ENCODE results near the gene MIEN1.

DNA sequence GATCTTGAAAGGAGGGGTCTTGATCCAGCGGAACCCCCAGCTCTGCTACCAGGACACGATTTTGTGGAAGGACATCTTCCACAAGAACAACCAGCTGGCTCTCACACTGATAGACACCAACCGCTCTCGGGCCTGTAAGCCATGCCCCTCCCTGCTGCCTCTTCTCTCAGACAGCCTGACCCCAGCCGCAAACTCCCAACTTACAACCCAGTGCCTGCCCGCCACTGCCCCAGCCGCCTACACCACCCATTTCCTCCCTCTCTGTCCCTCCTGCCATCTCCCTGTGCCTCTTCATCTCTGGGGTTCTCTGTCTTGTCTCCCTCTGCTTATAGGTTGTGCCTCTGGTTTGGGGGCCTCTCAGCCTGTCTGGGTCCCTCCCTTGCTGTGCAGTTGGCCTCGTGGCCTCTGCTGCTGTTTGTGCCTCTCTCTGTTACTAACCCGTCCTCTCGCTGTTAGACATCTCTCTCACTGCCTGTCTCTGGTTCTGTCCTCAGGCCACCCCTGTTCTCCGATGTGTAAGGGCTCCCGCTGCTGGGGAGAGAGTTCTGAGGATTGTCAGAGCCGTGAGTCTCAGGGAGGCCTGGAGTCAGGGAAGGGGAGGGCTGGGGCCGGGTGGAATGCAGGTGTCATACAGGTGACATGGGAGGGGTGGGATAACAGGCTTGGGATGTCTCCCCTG is 20.9 kb downstream of the MIEN1 start:
- TF ChIP-seq, protein P1, sequence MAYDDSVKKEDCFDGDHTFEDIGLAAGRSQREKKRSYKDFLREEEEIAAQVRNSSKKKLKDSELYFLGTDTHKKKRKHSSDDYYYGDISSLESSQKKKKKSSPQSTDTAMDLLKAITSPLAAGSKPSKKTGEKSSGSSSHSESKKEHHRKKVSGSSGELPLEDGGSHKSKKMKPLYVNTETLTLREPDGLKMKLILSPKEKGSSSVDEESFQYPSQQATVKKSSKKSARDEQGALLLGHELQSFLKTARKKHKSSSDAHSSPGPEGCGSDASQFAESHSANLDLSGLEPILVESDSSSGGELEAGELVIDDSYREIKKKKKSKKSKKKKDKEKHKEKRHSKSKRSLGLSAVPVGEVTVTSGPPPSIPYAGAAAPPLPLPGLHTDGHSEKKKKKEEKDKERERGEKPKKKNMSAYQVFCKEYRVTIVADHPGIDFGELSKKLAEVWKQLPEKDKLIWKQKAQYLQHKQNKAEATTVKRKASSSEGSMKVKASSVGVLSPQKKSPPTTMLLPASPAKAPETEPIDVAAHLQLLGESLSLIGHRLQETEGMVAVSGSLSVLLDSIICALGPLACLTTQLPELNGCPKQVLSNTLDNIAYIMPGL (CRISPR knock-in tag; IDR thresholded peaks at IDR 0.05; ENCODE audit: borderline replicate concordance) = no peak
- TF ChIP-seq, protein P2, sequence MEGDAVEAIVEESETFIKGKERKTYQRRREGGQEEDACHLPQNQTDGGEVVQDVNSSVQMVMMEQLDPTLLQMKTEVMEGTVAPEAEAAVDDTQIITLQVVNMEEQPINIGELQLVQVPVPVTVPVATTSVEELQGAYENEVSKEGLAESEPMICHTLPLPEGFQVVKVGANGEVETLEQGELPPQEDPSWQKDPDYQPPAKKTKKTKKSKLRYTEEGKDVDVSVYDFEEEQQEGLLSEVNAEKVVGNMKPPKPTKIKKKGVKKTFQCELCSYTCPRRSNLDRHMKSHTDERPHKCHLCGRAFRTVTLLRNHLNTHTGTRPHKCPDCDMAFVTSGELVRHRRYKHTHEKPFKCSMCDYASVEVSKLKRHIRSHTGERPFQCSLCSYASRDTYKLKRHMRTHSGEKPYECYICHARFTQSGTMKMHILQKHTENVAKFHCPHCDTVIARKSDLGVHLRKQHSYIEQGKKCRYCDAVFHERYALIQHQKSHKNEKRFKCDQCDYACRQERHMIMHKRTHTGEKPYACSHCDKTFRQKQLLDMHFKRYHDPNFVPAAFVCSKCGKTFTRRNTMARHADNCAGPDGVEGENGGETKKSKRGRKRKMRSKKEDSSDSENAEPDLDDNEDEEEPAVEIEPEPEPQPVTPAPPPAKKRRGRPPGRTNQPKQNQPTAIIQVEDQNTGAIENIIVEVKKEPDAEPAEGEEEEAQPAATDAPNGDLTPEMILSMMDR (IDR thresholded peaks at IDR 0.05) = no peak
- TF ChIP-seq, protein P3, sequence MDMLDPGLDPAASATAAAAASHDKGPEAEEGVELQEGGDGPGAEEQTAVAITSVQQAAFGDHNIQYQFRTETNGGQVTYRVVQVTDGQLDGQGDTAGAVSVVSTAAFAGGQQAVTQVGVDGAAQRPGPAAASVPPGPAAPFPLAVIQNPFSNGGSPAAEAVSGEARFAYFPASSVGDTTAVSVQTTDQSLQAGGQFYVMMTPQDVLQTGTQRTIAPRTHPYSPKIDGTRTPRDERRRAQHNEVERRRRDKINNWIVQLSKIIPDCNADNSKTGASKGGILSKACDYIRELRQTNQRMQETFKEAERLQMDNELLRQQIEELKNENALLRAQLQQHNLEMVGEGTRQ (IDR thresholded peaks at IDR 0.05) = no peak
- TF ChIP-seq ELK1 (IDR thresholded peaks at IDR 0.05; ENCODE audit: low read depth, low read length) (no peak), POLR2A (IDR thresholded peaks at IDR 0.05; ENCODE audit: low read length) (no peak), RFX5 (IDR thresholded peaks at IDR 0.05) (no peak)
- TF ChIP-seq, protein P4, sequence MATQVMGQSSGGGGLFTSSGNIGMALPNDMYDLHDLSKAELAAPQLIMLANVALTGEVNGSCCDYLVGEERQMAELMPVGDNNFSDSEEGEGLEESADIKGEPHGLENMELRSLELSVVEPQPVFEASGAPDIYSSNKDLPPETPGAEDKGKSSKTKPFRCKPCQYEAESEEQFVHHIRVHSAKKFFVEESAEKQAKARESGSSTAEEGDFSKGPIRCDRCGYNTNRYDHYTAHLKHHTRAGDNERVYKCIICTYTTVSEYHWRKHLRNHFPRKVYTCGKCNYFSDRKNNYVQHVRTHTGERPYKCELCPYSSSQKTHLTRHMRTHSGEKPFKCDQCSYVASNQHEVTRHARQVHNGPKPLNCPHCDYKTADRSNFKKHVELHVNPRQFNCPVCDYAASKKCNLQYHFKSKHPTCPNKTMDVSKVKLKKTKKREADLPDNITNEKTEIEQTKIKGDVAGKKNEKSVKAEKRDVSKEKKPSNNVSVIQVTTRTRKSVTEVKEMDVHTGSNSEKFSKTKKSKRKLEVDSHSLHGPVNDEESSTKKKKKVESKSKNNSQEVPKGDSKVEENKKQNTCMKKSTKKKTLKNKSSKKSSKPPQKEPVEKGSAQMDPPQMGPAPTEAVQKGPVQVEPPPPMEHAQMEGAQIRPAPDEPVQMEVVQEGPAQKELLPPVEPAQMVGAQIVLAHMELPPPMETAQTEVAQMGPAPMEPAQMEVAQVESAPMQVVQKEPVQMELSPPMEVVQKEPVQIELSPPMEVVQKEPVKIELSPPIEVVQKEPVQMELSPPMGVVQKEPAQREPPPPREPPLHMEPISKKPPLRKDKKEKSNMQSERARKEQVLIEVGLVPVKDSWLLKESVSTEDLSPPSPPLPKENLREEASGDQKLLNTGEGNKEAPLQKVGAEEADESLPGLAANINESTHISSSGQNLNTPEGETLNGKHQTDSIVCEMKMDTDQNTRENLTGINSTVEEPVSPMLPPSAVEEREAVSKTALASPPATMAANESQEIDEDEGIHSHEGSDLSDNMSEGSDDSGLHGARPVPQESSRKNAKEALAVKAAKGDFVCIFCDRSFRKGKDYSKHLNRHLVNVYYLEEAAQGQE (IDR thresholded peaks at IDR 0.05) = no peak

Measured in A549 (cell line).